BE2C (cell line): ENCODE data around the gene ERVFRD-1.
"Not testable (repeated sequence)": the region's sequence is repeated elsewhere in the genome, so short reads cannot be mapped to it uniquely, and the experiment has no call there.

Experiments
- DNase-seq: peaks from one replicate; pipeline ENCODE4 v3.0.0-alpha.2; 2020
- H3K27me3 ChIP-seq: fragments of 250-450 bp; sonication (Bioruptor Pico); 2 replicates; pipeline ENCODE4 v1.5.1; 2020; ENCODE audit warnings: mild to moderate bottlenecking
- H3K36me3 ChIP-seq: fragments of 250-450 bp; sonication (Bioruptor Pico); 2 replicates; pipeline ENCODE4 v1.5.1; 2020; ENCODE audit warnings: mild to moderate bottlenecking
- H3K4me1 ChIP-seq: fragments of 250-450 bp; sonication (Bioruptor Pico); 2 replicates; pipeline ENCODE4 v1.5.1; 2020
- H3K4me3 ChIP-seq: 2 replicates; pipeline ENCODE4 v1.5.1; 2011; ENCODE audit warnings: low read depth, low read length
- H3K9me3 ChIP-seq: fragments of 250-450 bp; sonication (Bioruptor Pico); 2 replicates; pipeline ENCODE4 v1.5.1; 2020
- CTCF ChIP-seq: IDR thresholded peaks from 2 replicates; pipeline ENCODE4 v1.5.1; 2012; ENCODE audit warnings: mild to moderate bottlenecking, low read depth, low read length

The ERVFRD-1 gene

GRCh38 chr6:11094941-11095340 lies 16.6 kb downstream of the ERVFRD-1 start:
- Histone ChIP-seq H3K4me1 (peaks cover 5% of the 10 kb centered on the region; the same call in 1 of the 2 replicates), H3K4me3 (peak overlapping the region; percentile 92), H3K36me3 (peaks cover 3% of the 10 kb centered on the region; the same call in 1 of the 2 replicates), H3K27me3 (no peaks in the 10 kb centered on the region), H3K9me3 (no peaks in the 10 kb centered on the region)
- no peak for DNase-seq
- TF ChIP-seq CTCF = no peak

GRCh38 chr6:11094411-11094851 lies 17.1 kb downstream of the ERVFRD-1 start:
- no peak for TF ChIP-seq CTCF
- no peaks in the 10 kb centered on the region for H3K27me3 ChIP-seq
- peaks cover 5% of the 10 kb centered on the region; the same call in 1 of the 2 replicates for H3K4me1 ChIP-seq
- H3K4me3 ChIP-seq = peak overlapping the region; percentile 92
- H3K9me3 ChIP-seq = no peaks in the 10 kb centered on the region
- peaks cover 3% of the 10 kb centered on the region; the same call in 1 of the 2 replicates for H3K36me3 ChIP-seq
- peak; percentile 54 for DNase-seq

DNA sequence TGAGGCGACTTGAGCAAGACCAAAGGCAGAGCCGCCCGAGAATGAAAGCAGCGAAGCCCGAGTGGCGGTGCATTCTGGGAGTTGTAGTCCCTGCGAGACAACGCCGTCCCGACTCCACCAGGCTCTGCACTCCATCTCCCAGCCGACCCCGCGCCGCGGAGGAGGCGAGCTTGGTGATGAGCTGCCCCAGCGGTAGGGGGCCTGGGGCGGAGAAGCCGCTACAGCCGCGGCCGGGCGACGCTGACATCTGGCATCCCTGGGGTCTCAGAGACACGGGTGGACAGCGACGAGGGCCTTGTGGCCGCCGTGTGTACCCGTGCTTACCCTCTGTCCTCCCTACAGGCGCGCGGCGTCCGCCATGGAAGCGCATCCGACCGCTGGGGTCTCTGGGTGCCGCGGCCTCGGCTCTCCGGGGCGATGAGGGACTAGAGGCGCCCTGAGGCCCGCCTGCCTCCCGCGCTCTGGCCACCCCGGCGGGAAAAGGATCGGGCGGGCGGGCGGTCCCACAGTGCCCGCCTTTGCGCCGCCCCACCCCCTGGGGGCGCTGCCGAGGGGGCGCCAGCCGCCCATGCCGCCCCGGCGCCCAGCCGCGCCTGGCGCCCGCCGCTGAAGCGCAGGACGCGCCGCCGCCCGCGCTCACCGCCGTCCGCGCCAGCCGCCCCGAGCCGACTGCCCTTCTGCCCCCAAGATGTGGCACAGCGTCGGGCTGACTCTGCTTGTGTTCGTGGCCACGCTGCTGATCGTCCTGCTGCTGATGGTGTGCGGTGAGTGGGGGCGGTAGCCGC lies 17.7 kb downstream of the ERVFRD-1 start, which contains the start of gene SMIM13:
Gene SMIM13, plus strand, starts transcription at position 209 of the 785 bp plus-strand sequence. Its CDS starts 480 bp downstream, at position 689.
- H3K4me3 ChIP-seq = peak within 1 kb of the TSS; percentile 92
- TF ChIP-seq CTCF = no peak
- no peaks in the 10 kb centered on the region for H3K27me3 ChIP-seq
- H3K4me1 ChIP-seq = peaks cover 5% of the 10 kb centered on the region; the same call in 1 of the 2 replicates
- no peaks in the 10 kb centered on the region for H3K9me3 ChIP-seq
- 0 out of 2 replicates have a peak, but pooled peaks cover 3% of the 10 kb centered on the region for H3K36me3 ChIP-seq
- peak; percentile 97 for DNase-seq

- peaks cover 5% of the 10 kb centered on the region; the same call in 1 of the 2 replicates for H3K4me1 ChIP-seq
- no peaks in the 10 kb centered on the region for H3K27me3 ChIP-seq
- peak overlapping the region; percentile 92 for H3K4me3 ChIP-seq
- no peak for DNase-seq
- no peak for TF ChIP-seq CTCF
- no peaks in the 10 kb centered on the region for H3K9me3 ChIP-seq
- 0 out of 2 replicates have a peak, but pooled peaks cover 3% of the 10 kb centered on the region for H3K36me3 ChIP-seq
Observed at GRCh38 chr6:11093376-11093625, 18.2 kb downstream of the ERVFRD-1 start.

DNA sequence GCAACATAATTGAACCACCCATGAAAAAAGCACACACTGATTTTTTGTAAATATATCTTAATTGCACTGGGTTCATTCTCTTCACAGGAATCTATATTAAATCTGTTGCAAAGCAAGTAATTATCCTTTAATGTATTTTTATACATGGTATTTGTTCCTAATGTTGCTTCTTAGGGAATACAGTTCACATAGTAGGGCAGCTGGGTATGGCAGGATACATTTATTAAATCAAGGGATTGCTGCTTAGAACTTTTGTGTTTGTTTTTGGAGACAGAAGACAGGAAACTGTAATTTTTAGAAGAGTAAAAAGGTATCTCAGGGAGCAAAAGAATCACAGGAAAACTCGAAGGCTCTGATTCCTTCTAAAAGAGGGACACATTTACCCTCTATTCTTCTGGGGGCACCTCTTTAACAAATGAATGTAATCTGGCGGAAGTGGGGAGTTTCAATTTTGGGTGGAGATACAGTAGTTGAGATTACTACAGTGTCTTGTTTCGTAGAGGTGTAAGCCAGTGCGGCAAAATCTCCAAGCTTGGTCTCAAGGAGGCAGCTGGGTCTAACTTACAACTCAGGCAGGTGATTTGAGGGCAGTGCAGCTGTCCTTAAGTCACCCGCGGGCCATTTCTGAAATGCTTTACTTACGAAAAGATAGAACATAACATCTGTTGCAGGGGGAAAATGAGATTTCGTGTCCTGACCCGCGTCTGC lies 18.7 kb downstream of the ERVFRD-1 start:
- 0 out of 2 replicates have a peak, but pooled peaks cover 3% of the 10 kb centered on the region for H3K36me3 ChIP-seq
- peak overlapping the region; percentile 92 for H3K4me3 ChIP-seq
- no peak for TF ChIP-seq CTCF
- H3K9me3 ChIP-seq = no peaks in the 10 kb centered on the region
- DNase-seq = no peak
- no peaks in the 10 kb centered on the region for H3K27me3 ChIP-seq
- H3K4me1 ChIP-seq = peaks cover 5% of the 10 kb centered on the region; the same call in 1 of the 2 replicates

DNA sequence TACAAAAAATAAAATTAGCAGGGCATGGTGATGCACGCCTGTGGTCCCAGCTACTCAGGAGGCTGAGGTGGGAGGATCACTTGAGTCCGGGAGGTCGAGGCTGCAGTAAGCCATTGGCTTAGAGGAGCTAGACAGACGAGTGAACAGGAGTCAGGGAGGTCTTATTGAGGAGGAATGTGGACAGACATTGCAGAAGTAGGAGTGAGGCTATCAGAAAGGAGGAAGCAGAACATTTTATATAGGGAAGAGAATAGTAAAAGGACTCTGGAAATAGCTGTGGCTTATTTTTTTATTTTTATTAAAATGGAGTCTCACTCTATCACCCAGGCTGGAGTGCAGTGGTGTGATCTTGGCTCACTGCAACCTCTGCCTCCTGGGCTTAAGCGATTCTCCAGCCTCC lies 20.4 kb downstream of the ERVFRD-1 start:
- DNase-seq, H3K9me3 ChIP-seq, H3K36me3 ChIP-seq, H3K4me1 ChIP-seq, H3K4me3 ChIP-seq, H3K27me3 ChIP-seq: not testable (repeated sequence)
